Measurements from ENCODE around the gene PHETA1.
"Not testable (repeated sequence)": the region's sequence is repeated elsewhere in the genome, so short reads cannot be mapped to it uniquely, and the experiment has no call there.

The PHETA1 gene

GRCh38 chr12:111404362-111405148 is 35.7 kb upstream of the PHETA1 start:
- no peak overlapping the region for H3K4me3 ChIP-seq (ENCODE audit: low read depth, low read length)
- no peak for TF ChIP-seq CTCF (IDR thresholded peaks at IDR 0.05; ENCODE audit: low read depth, low read length)

DNA sequence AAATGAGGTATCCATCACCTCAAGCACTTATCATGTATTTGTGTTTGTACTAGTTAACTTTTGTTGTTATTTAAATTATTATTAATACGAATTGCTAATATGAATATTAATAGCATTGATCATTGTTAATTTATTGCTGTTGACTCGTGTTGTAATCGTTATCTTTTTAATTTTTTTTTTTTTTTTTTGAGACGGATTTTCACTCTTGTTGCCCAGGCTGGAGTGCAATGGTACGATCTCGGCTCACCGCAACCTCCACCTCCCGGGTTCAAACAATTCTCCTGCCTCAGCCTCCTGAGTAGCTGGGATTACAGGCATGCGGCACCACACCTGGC is 33.6 kb upstream of the PHETA1 start:
- not testable (repeated sequence) for H3K4me3 ChIP-seq (ENCODE audit: low read depth, low read length)

DNA sequence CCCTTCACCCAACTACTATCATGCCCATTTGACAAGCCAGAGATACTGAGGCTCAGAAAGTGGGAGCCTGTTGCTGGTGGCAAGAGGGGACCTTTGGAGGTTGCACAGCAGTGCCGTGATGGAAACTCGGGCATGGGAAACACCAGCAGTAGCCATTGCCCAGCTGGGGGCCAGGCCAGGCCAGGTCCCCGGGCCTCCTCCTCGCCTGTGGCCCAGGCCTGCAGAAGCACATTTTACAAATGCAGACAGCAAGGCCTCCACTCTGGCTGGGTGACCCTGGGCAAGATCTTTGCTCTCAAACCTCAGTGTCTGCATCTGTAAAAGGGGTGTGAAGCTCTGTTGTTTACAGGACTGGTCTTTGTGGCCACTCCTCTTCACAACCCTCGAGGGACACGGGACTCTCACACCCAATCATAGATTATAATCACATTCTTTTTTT is 32.3 kb upstream of the PHETA1 start:
- no peak overlapping the region for H3K4me3 ChIP-seq (ENCODE audit: low read depth, low read length)
- TF ChIP-seq CTCF (IDR thresholded peaks at IDR 0.05; ENCODE audit: low read depth, low read length): no peak

DNA sequence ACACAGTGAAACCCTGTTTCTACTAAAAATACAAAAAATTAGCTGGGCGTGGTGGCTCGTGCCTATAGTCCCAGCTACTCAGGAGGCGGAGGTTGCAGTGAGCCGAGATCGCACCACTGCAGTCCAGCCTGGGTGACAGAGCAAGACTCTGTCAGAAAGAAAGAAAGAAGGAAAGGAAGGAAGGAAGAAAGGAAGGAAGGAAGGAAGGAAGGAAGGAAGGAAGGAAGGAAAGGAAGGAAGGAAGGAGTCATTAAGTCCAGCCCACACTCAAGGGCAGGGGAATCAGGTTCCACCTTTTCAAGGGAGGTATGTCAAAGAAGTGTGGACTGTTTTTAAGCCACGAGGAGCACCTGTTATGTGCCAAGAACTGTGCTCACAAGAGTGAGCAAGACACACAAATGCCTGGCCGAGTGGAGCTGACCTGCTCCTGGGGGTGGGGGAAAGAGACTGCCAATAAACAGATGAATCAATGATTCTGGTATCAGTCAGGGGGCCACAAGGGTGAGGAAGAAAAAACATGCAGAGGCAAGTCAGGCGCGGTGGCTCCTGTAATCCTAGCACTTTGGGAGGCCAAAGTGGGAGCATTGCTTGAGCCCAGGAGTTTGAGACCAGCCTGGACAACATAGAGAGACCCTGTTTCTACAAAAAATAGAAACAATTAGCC is 31.0 kb upstream of the PHETA1 start:
- H3K4me3 ChIP-seq (ENCODE audit: low read depth, low read length): not testable (repeated sequence)

GRCh38 chr12:111398530-111398929 is 29.6 kb upstream of the PHETA1 start:
- no peak for TF ChIP-seq CTCF (IDR thresholded peaks at IDR 0.05; ENCODE audit: low read depth, low read length)

DNA sequence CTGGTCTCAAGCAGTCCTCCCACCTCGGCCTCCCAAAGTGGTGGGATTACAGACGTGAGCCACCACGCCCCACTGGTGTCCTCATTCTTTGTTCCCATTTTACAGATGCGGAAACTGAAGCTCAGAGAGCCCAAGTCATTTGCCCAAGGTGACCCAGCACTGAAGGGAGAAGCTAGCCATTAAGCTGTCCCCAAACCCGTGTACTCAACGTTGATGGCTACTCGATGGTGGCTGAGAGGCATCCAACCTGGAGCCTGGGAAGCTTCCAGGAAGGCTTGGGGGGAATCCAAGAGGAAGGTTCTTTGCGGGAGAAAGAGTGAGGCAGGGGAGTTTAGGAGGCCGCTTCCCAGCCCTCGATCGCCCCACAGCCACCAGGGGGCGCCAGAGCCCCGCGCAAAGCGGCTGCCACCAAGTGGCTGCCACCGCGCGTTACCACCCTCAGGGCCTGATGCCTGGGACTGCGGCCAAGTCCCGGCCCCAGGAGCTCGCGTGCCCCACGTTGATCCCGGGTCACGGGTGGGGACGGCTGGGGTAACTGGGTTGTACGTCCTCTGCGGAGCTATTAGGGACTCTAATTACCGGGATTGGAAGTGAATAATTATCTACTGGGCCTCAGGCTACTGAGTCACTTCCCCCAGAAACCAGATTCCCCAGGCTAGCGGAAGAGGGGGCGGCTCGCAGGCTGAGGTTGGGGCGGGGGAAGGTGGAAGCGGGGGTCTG is 28.0 kb upstream of the PHETA1 start:
- H3K4me3 ChIP-seq (ENCODE audit: low read depth, low read length): peak overlapping the region; percentile 29
- TF ChIP-seq CTCF (IDR thresholded peaks at IDR 0.05; ENCODE audit: low read depth, low read length): peak; percentile 98

More at GRCh38 chr12:111398530-111398929, 29.6 kb upstream of the PHETA1 start:
- H3K4me3 ChIP-seq (ENCODE audit: low read depth, low read length): no peak overlapping the region

DNA sequence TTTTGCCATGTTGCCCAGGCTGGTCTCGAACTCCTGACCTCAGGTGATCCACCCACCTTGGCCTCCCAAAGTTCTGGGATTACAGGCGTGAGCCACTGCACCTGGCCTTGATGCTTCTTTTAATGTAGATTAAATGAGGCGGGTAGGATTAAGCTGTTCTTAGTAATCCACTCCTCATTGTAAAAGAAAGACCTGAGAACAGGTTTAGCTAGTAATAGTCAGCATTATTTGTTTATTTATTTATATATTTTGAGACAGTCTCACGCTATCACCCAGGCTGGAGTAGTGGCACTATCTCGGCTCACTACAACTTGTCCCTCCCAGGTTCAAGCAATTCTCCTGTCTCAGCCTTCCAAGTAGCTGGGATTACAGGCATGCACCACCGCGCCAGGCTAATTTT is 27.4 kb upstream of the PHETA1 start:
- H3K4me3 ChIP-seq (ENCODE audit: low read depth, low read length): not testable (repeated sequence)

DNA sequence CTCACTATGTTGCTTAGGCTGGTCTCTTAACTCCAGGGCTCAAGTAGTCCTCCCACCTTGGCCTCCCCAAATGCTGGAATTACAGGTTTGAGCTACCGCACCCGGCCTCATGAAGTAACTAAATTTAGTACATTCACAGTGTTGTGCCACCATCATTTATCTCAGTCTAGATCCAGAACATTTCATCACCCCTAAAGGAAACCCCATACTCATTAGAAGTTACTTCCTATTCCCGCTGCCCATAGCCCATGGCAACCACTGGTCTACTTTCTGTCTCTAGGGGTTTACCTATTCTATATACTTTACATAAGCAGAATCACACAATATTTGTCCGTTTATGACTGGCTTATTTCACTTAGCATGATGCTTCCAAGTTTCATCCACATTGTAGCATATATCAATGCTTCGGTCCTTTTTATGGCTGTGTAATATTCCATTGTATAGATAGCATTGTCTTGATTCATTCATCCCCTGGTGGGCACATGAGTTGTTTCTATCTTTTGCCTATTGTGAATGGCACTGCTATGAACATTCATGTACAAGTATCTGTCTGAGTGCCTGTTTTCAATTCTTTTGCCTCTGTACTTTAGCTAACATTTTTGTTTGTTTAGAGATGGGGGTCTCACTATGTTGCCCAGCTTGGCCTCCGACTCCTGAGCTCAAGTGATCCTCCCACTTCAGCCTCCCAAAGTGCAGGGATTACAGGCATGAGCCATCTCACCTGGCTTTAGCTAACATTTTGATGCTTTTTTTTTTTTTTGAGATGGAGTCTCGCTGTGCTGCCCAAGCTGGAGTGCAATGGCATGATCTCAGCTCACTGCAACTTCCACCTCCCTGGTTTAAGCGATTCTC is 26.7 kb upstream of the PHETA1 start:
- no peak overlapping the region for H3K4me3 ChIP-seq (ENCODE audit: low read depth, low read length)
- TF ChIP-seq CTCF (IDR thresholded peaks at IDR 0.05; ENCODE audit: low read depth, low read length): no peak
